ENCODE measurements around the gene TMEM121. TPM values are rescaled to one million over a fixed set of nuclear protein-coding genes. Genes with fewer than 3 reads are reported as not detected.

The TMEM121 gene
- total RNA-seq, 3 donors from 2014 or later (not counting 1 experiment from before 2014, with no cell fraction given) = 0.54 to 0.80 TPM; not detected in 1

- H3K27ac Mint-ChIP-seq = peak overlapping the region in 1 of 2 donors; percentile 27
Measured at GRCh38 chr14:105500726-105501101, 25.7 kb upstream of the TMEM121 start.

GRCh38 chr14:105501504-105502291 lies 24.7 kb upstream of the TMEM121 start:
- TF ChIP-seq CTCF (IDR thresholded peaks at IDR 0.05) = no peak
- no peaks in the 10 kb centered on the region for H3K36me3 ChIP-seq (ENCODE audit: control insufficient read depth, insufficient read depth, low read length)
- Mint-ChIP-seq H3K27ac (no peak overlapping the region), H3K27me3 (ENCODE audit: low read depth in 2 of 2) (no peaks in the 10 kb centered on the region), H3K36me3 (no peaks in the 10 kb centered on the region), H3K9me3 (no peaks in the 10 kb centered on the region), H3K4me1 (peaks cover 0 to 4% of the 10 kb centered on the region in 2 donors), H3K4me3 (no peak overlapping the region)
- intact Hi-C loops (cut with micrococcal nuclease) = no loop called here
- H3K9me3 ChIP-seq (ENCODE audit: control insufficient read depth, insufficient read depth, low read length) = no peaks in the 10 kb centered on the region
- no peak overlapping the region for H3K4me3 ChIP-seq (ENCODE audit: low read length)
- ATAC-seq = no peak
- peak in 1 of 2 donors; percentile 12 for DNase-seq
- 96% methylated on average over 12 of the region's 13 CpGs for WGBS (ENCODE audit: insufficient coverage)
- H3K4me1 ChIP-seq (ENCODE audit: control insufficient read depth, insufficient read depth, low read length) = no peaks in the 10 kb centered on the region
- no peaks in the 10 kb centered on the region for H3K27me3 ChIP-seq (ENCODE audit: control insufficient read depth, insufficient read depth, low read length)
- H3K27ac ChIP-seq (ENCODE audit: low read length) = no peak overlapping the region

More at GRCh38 chr14:105500726-105501101, 25.7 kb upstream of the TMEM121 start:
- peaks cover 0 to 4% of the 10 kb centered on the region in 2 donors for H3K4me1 Mint-ChIP-seq
- Histone ChIP-seq H3K27me3 (ENCODE audit: control insufficient read depth, insufficient read depth, low read length) (no peaks in the 10 kb centered on the region), H3K9me3 (ENCODE audit: control insufficient read depth, insufficient read depth, low read length) (no peaks in the 10 kb centered on the region), H3K27ac (ENCODE audit: low read length) (no peak overlapping the region), H3K4me3 (ENCODE audit: low read length) (no peak overlapping the region), H3K4me1 (ENCODE audit: control insufficient read depth, insufficient read depth, low read length) (no peaks in the 10 kb centered on the region), H3K36me3 (ENCODE audit: control insufficient read depth, insufficient read depth, low read length) (no peaks in the 10 kb centered on the region)
- 71% methylated on average over 10 of the region's 10 CpGs for WGBS (ENCODE audit: insufficient coverage)
- no peaks in the 10 kb centered on the region for H3K27me3 Mint-ChIP-seq (ENCODE audit: low read depth in 2 of 2)
- DNase-seq (peak in 1 of 2 donors; percentile 18), ATAC-seq (no peak)
- TF ChIP-seq CTCF (IDR thresholded peaks at IDR 0.05) = no peak
- no peaks in the 10 kb centered on the region for H3K9me3 Mint-ChIP-seq
- no peak overlapping the region for H3K4me3 Mint-ChIP-seq
- no peaks in the 10 kb centered on the region for H3K36me3 Mint-ChIP-seq
- intact Hi-C loops (cut with micrococcal nuclease) = no loop called here

GRCh38 chr14:105502446-105503295 lies 23.7 kb upstream of the TMEM121 start:
- H3K27ac Mint-ChIP-seq = peak overlapping the region; percentile 48 to 82
- no peak overlapping the region for H3K4me3 ChIP-seq (ENCODE audit: low read length)
- no peaks in the 10 kb centered on the region for H3K4me1 ChIP-seq (ENCODE audit: control insufficient read depth, insufficient read depth, low read length)
- peaks cover 0 to 4% of the 10 kb centered on the region in 2 donors for H3K4me1 Mint-ChIP-seq
- no peaks in the 10 kb centered on the region for H3K9me3 ChIP-seq (ENCODE audit: control insufficient read depth, insufficient read depth, low read length)
- TF ChIP-seq CTCF (IDR thresholded peaks at IDR 0.05) = no peak
- DNase-seq = no peak
- H3K36me3 ChIP-seq (ENCODE audit: control insufficient read depth, insufficient read depth, low read length) = no peaks in the 10 kb centered on the region
- ATAC-seq = peak in 1 of 3 donors; percentile 3
- H3K27ac ChIP-seq (ENCODE audit: low read length) = no peak overlapping the region
- H3K4me3 Mint-ChIP-seq = peak overlapping the region; percentile 17
- no peaks in the 10 kb centered on the region for H3K36me3 Mint-ChIP-seq
- no peaks in the 10 kb centered on the region for H3K9me3 Mint-ChIP-seq
- 90% methylated on average over 18 of the region's 18 CpGs for WGBS (ENCODE audit: insufficient coverage)
- intact Hi-C loops (cut with micrococcal nuclease) = no loop called here
- peaks cover 2 to 5% of the 10 kb centered on the region in 2 donors for H3K27me3 Mint-ChIP-seq (ENCODE audit: low read depth in 2 of 2)
- no peaks in the 10 kb centered on the region for H3K27me3 ChIP-seq (ENCODE audit: control insufficient read depth, insufficient read depth, low read length)

Measured in natural killer cell (primary cell).